OCI-LY1 (cell line): ENCODE data around the gene ME3.

Experiments used
- H2AFZ ChIP-seq: fragments of 200-600 bp; sonication (generic), shearing (Covaris generic); 2 replicates; pipeline ENCODE4 v1.6.0; 2014; ENCODE audit warnings: antibody characterized with exemption, mild to moderate bottlenecking, low read length
- H3F3A ChIP-seq: fragments of 200-600 bp; sonication (generic), shearing (Covaris generic); 2 replicates; pipeline ENCODE4 v1.6.0; 2014; ENCODE audit warnings: mild to moderate bottlenecking, antibody characterized with exemption, low read length, moderate library complexity; ENCODE audit not compliant: insufficient read depth
- H3K27ac ChIP-seq: fragments of 200-600 bp; sonication (generic); 2 replicates; pipeline ENCODE4 v1.5.1; 2014; ENCODE audit warnings: low read length, mixed run types, mild to moderate bottlenecking, low read depth; ENCODE audit not compliant: poor library complexity, severe bottlenecking
- H3K27me3 ChIP-seq: fragments of 200-600 bp; sonication (generic); 2 replicates; pipeline ENCODE4 v1.6.0; 2014; ENCODE audit warnings: antibody characterized with exemption, mild to moderate bottlenecking, low read length, moderate library complexity; ENCODE audit not compliant: insufficient read depth
- H3K36me3 ChIP-seq: fragments of 200-600 bp; sonication (generic); 2 replicates; pipeline ENCODE4 v1.6.1; 2014; ENCODE audit warnings: mild to moderate bottlenecking, antibody characterized with exemption, low read length, moderate library complexity, mixed read lengths; ENCODE audit not compliant: insufficient read depth
- H3K4me1 ChIP-seq: fragments of 200-600 bp; sonication (generic); 2 replicates; pipeline ENCODE4 v1.5.1; 2014; ENCODE audit warnings: mild to moderate bottlenecking, low read length, moderate library complexity; ENCODE audit not compliant: insufficient read depth, severe bottlenecking
- H3K4me2 ChIP-seq: fragments of 200-600 bp; sonication (generic), shearing (Covaris generic); 2 replicates; pipeline ENCODE4 v1.6.1; 2014; ENCODE audit warnings: low read length
- H3K4me3 ChIP-seq: fragments of 200-600 bp; sonication (generic); 2 replicates; pipeline ENCODE4 v1.5.1; 2014; ENCODE audit warnings: low read length, low read depth, mild to moderate bottlenecking, mixed read lengths; ENCODE audit not compliant: poor library complexity, severe bottlenecking
- H3K79me2 ChIP-seq: fragments of 200-600 bp; shearing (Covaris generic); 2 replicates; pipeline ENCODE4 v1.6.1; 2016; ENCODE audit warnings: mixed run types, low read length, mixed read lengths; ENCODE audit not compliant: insufficient read depth
- H3K9ac ChIP-seq: fragments of 200-600 bp; sonication (generic), shearing (Covaris generic); 2 replicates; pipeline ENCODE4 v1.6.1; 2014; ENCODE audit warnings: mild to moderate bottlenecking, low read length, mixed read lengths
- H3K9me2 ChIP-seq: fragments of 200-600 bp; sonication (generic), shearing (Covaris generic); 2 replicates; pipeline ENCODE4 v1.6.1; 2014; ENCODE audit warnings: low read depth, mild to moderate bottlenecking, low read length, mixed read lengths
- H3K9me3 ChIP-seq: fragments of 200-600 bp; shearing (Covaris generic); 2 replicates; pipeline ENCODE4 v1.6.1; 2014; ENCODE audit warnings: low read length, mixed read lengths
- H4K20me1 ChIP-seq: fragments of 200-600 bp; sonication (generic), shearing (Covaris generic); 2 replicates; pipeline ENCODE4 v1.6.0; 2016; ENCODE audit warnings: mild to moderate bottlenecking, low read length; ENCODE audit not compliant: insufficient read depth
- EZH2 ChIP-seq: fragments of 200-600 bp; sonication (generic), shearing (Covaris generic); IDR thresholded peaks from 2 replicates; pipeline ENCODE4 v1.8.0; 2017; ENCODE audit warnings: borderline replicate concordance, mixed run types, mild to moderate bottlenecking, antibody characterized with exemption, low read length, moderate library complexity, mixed read lengths
- TF ChIP-seq, protein P1 (sequence below): fragments of 200-600 bp; sonication (generic), shearing (Covaris generic); IDR thresholded peaks from 2 replicates; pipeline ENCODE4 v1.5.1; 2017; ENCODE audit warnings: mild to moderate bottlenecking, antibody characterized with exemption, low read length, moderate library complexity, mixed read lengths

Gene ME3

DNA sequence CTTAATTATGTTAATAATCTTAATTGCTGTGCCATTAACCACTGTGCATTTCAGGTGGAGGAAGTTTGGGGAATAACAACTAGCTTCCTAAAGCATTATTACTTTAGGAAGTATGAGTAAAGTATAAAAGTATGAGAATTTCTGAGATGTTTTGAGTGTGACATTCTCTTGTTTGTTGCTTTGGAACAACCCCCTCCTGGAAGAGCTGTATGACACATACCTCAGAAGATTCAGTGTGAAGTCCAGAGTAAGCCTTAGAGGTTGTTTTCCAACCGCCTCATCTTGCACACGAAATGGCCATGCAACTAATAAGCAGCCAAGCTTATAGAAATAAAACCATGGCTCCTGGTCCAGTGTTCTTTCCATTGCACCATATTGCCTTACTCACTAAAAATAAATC is 276.0 kb downstream of the ME3 start:
- H3K9me2 ChIP-seq, result no peaks in the 10 kb centered on the region
- no peaks in the 10 kb centered on the region for H3K79me2 ChIP-seq
- no peak overlapping the region for H3K4me2 ChIP-seq
- no peak overlapping the region for H3K27ac ChIP-seq
- no peaks in the 10 kb centered on the region for H4K20me1 ChIP-seq
- H3K4me1 ChIP-seq, result no peaks in the 10 kb centered on the region
- H3K9me3 ChIP-seq, result no peaks in the 10 kb centered on the region
- H2AFZ ChIP-seq, result no peak overlapping the region
- TF ChIP-seq, protein P1, sequence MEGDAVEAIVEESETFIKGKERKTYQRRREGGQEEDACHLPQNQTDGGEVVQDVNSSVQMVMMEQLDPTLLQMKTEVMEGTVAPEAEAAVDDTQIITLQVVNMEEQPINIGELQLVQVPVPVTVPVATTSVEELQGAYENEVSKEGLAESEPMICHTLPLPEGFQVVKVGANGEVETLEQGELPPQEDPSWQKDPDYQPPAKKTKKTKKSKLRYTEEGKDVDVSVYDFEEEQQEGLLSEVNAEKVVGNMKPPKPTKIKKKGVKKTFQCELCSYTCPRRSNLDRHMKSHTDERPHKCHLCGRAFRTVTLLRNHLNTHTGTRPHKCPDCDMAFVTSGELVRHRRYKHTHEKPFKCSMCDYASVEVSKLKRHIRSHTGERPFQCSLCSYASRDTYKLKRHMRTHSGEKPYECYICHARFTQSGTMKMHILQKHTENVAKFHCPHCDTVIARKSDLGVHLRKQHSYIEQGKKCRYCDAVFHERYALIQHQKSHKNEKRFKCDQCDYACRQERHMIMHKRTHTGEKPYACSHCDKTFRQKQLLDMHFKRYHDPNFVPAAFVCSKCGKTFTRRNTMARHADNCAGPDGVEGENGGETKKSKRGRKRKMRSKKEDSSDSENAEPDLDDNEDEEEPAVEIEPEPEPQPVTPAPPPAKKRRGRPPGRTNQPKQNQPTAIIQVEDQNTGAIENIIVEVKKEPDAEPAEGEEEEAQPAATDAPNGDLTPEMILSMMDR, result no peak
- TF ChIP-seq EZH2, result no peak
- no peaks in the 10 kb centered on the region for H3K36me3 ChIP-seq
- H3F3A ChIP-seq, result no peaks in the 10 kb centered on the region
- no peak overlapping the region for H3K4me3 ChIP-seq
- H3K27me3 ChIP-seq, result no peaks in the 10 kb centered on the region
- H3K9ac ChIP-seq, result no peak overlapping the region

GRCh38 chr11:86395061-86395551 is 277.3 kb downstream of the ME3 start:
- Histone ChIP-seq H3K27me3 (no peaks in the 10 kb centered on the region), H3K4me3 (no peak overlapping the region), H3F3A (no peaks in the 10 kb centered on the region), H3K9me3 (no peaks in the 10 kb centered on the region), H3K9ac (no peak overlapping the region), H3K4me2 (no peak overlapping the region), H3K79me2 (no peaks in the 10 kb centered on the region), H2AFZ (no peak overlapping the region), H3K4me1 (no peaks in the 10 kb centered on the region), H3K36me3 (no peaks in the 10 kb centered on the region), H3K9me2 (no peaks in the 10 kb centered on the region), H4K20me1 (no peaks in the 10 kb centered on the region), H3K27ac (no peak overlapping the region)
- TF ChIP-seq EZH2, result no peak
- TF ChIP-seq, protein P1, result no peak
